Peyer's patch (tissue), 4 donors: ENCODE data around the gene C7orf57.

ENCODE experiments used
- CTCF ChIP-seq, 6 experiments: fragments of 450-650 bp in 4 of 6; fragments of 200-600 bp in 2 of 6; sonication (generic) in 1 of 6; IDR thresholded peaks; one replicate each; pipeline ENCODE4 v1.5.1; 2017 to 2019; ENCODE audit warnings: antibody characterized with exemption in 6 of 6, mild to moderate bottlenecking in 3 of 6, moderate library complexity in 1 of 6
- POLR2A ChIP-seq, 2 donors: fragments of 450-650 bp; IDR thresholded peaks; one replicate each; pipeline ENCODE4 v1.5.1; 2017; ENCODE audit warnings: antibody characterized with exemption in 2 of 2, mild to moderate bottlenecking in 2 of 2, moderate library complexity in 2 of 2

GRCh38 chr7:47999413-47999812 is 35.9 kb upstream of the C7orf57 start:
- TF ChIP-seq CTCF (IDR thresholded peaks at IDR 0.05), result no peak
- TF ChIP-seq POLR2A (IDR thresholded peaks at IDR 0.05), result no peak
